ENCODE results near the gene OPCML.

- no peak for TF ChIP-seq CTCF (IDR thresholded peaks at IDR 0.05; ENCODE audit: poor library complexity, severe bottlenecking)
- no peak for TF ChIP-seq TAF1 (IDR thresholded peaks at IDR 0.05; ENCODE audit: low read depth)
- no peak for TF ChIP-seq EP300 (conservative IDR thresholded peaks at IDR 0.05; ENCODE audit: poor library complexity, severe bottlenecking)
- no peak for TF ChIP-seq RAD21 (conservative IDR thresholded peaks at IDR 0.05)
- TF ChIP-seq EZH2 (IDR thresholded peaks at IDR 0.05; ENCODE audit: borderline replicate concordance, insufficient read depth, low read length, poor library complexity, severe bottlenecking): no peak
Observed at GRCh38 chr11:132464939-132465338, 1067.4 kb downstream of the OPCML start.
